H9 (cell line): ENCODE measurements around the gene NDUFB8. TPM values are rescaled to one million over a fixed set of nuclear protein-coding genes. Genes with fewer than 3 reads are reported as not detected.

Experiments used
- DNase-seq: peaks from one replicate; pipeline ENCODE4 v3.0.0-alpha.2; 2017
- H2AFZ ChIP-seq: one replicate; pipeline ENCODE4 v1.6.1; 2013; ENCODE audit warnings: mild to moderate bottlenecking, low read length, control low read depth, moderate library complexity
- H2AK5ac ChIP-seq: 2 replicates; pipeline ENCODE4 v1.6.1; 2013; ENCODE audit warnings: low read length, control low read depth, mixed read lengths; ENCODE audit not compliant: insufficient read length
- H2BK120ac ChIP-seq: one replicate; pipeline ENCODE4 v1.6.1; 2013; ENCODE audit warnings: low read depth, mild to moderate bottlenecking, low read length, control low read depth, inconsistent platforms; ENCODE audit not compliant: poor library complexity, severe bottlenecking
- H2BK12ac ChIP-seq: 2 replicates; pipeline ENCODE4 v1.6.1; 2013; ENCODE audit warnings: low read length, control low read depth, mixed read lengths, low read depth; ENCODE audit not compliant: insufficient read length
- H2BK15ac ChIP-seq: 2 replicates; pipeline ENCODE4 v1.6.1; 2013; ENCODE audit warnings: low read depth, low read length, control low read depth
- H2BK20ac ChIP-seq: one replicate; pipeline ENCODE4 v1.6.1; 2013; ENCODE audit warnings: low read depth, mild to moderate bottlenecking, low read length, control low read depth, inconsistent platforms; ENCODE audit not compliant: poor library complexity, severe bottlenecking
- H2BK5ac ChIP-seq: 2 replicates; pipeline ENCODE4 v1.6.1; 2013; ENCODE audit warnings: low read length, control low read depth, mixed read lengths; ENCODE audit not compliant: insufficient read length
- H3K14ac ChIP-seq: 2 replicates; pipeline ENCODE4 v1.6.1; 2013; ENCODE audit warnings: low read length, control low read depth; ENCODE audit not compliant: insufficient read depth
- H3K18ac ChIP-seq: 2 replicates; pipeline ENCODE4 v1.6.1; 2013; ENCODE audit warnings: low read depth, mild to moderate bottlenecking, mixed read lengths, low read length, control low read depth; ENCODE audit not compliant: insufficient read length
- H3K23ac ChIP-seq: 2 replicates; pipeline ENCODE4 v1.6.1; 2013; ENCODE audit warnings: low read length, control low read depth, mixed read lengths, low read depth; ENCODE audit not compliant: insufficient read length
- H3K23me2 ChIP-seq: 2 replicates; pipeline ENCODE4 v1.6.1; 2013; ENCODE audit warnings: low read depth, mild to moderate bottlenecking, mixed read lengths, low read length, control low read depth; ENCODE audit not compliant: insufficient read length, poor library complexity, severe bottlenecking
- H3K27ac ChIP-seq: 2 replicates; pipeline ENCODE4 v1.5.1; 2013; ENCODE audit warnings: low read length, control low read depth, mixed read lengths, low read depth; ENCODE audit not compliant: insufficient read length
- H3K27me3 ChIP-seq: 2 replicates; pipeline ENCODE4 v1.6.1; 2013; ENCODE audit warnings: low read length, control low read depth, inconsistent platforms; ENCODE audit not compliant: insufficient read depth
- H3K4ac ChIP-seq: 2 replicates; pipeline ENCODE4 v1.6.1; 2013; ENCODE audit warnings: low read depth, mild to moderate bottlenecking, control low read depth, inconsistent platforms, low read length, moderate library complexity
- H3K4me1 ChIP-seq: 2 replicates; pipeline ENCODE4 v1.6.1; 2013; ENCODE audit warnings: low read length, control low read depth, inconsistent platforms; ENCODE audit not compliant: insufficient read depth
- H3K4me2 ChIP-seq: 2 replicates; pipeline ENCODE4 v1.6.1; 2013; ENCODE audit warnings: low read length, control low read depth, mixed read lengths; ENCODE audit not compliant: insufficient read length, insufficient read depth
- H3K56ac ChIP-seq: 2 replicates; pipeline ENCODE4 v1.6.1; 2013; ENCODE audit warnings: low read depth, mild to moderate bottlenecking, mixed read lengths, low read length, control low read depth; ENCODE audit not compliant: insufficient read length
- H3K79me1 ChIP-seq: 2 replicates; pipeline ENCODE4 v1.6.1; 2013; ENCODE audit warnings: low read depth, mild to moderate bottlenecking, moderate library complexity, low read length, control low read depth, inconsistent platforms; ENCODE audit not compliant: insufficient read depth, poor library complexity, severe bottlenecking
- H3K79me2 ChIP-seq: 2 replicates; pipeline ENCODE4 v1.6.1; 2013; ENCODE audit warnings: low read length, control low read depth, inconsistent platforms; ENCODE audit not compliant: insufficient read depth
- H3K9ac ChIP-seq: 2 replicates; pipeline ENCODE4 v1.6.1; 2013; ENCODE audit warnings: low read length, control low read depth, mixed read lengths; ENCODE audit not compliant: insufficient read length; ENCODE audit errors: extremely low read depth
- H3K9me3 ChIP-seq: one replicate; pipeline ENCODE4 v1.6.1; 2013; ENCODE audit warnings: low read depth, low read length, inconsistent platforms; ENCODE audit not compliant: control insufficient read depth
- H3T11ph ChIP-seq: one replicate; pipeline ENCODE4 v1.6.1; 2013; ENCODE audit warnings: mild to moderate bottlenecking, low read length, control low read depth, inconsistent platforms
- H4K20me1 ChIP-seq: one replicate; pipeline ENCODE4 v1.6.1; 2013; ENCODE audit not compliant: control insufficient read depth, insufficient read length, insufficient read depth
- H4K5ac ChIP-seq: 2 replicates; pipeline ENCODE4 v1.6.1; 2013; ENCODE audit warnings: low read depth, mild to moderate bottlenecking, mixed read lengths, low read length, control low read depth; ENCODE audit not compliant: insufficient read length
- H4K8ac ChIP-seq: replicated peaks from 2 replicates; pipeline ENCODE4 v1.6.1; 2013; ENCODE audit warnings: low read length, control low read depth, mixed read lengths, low read depth; ENCODE audit not compliant: insufficient read length
- H4K91ac ChIP-seq: 2 replicates; pipeline ENCODE4 v1.6.1; 2013; ENCODE audit warnings: low read depth, mild to moderate bottlenecking, moderate library complexity, mixed read lengths, low read length, control low read depth; ENCODE audit not compliant: insufficient read length
- H3K27ac Mint-ChIP-seq, 3 experiments: 2 replicates in 2 of 3; 3 replicates in 1 of 3; pipeline ENCODE4 v1.8.0; 2020 to 2021; ENCODE audit warnings: mixed read lengths in 3 of 3, mild to moderate bottlenecking in 1 of 3, moderate library complexity in 1 of 3
- H3K27me3 Mint-ChIP-seq: 2 replicates; pipeline ENCODE4 v1.8.0; 2021; ENCODE audit warnings: low read depth, mild to moderate bottlenecking, moderate library complexity, mixed read lengths
- H3K36me3 Mint-ChIP-seq, 3 experiments: 2 replicates in 2 of 3; 3 replicates in 1 of 3; pipeline ENCODE4 v1.8.0; 2020 to 2021; ENCODE audit warnings: low read depth in 3 of 3, mixed read lengths in 3 of 3; ENCODE audit not compliant: insufficient read depth in 1 of 3
- H3K4me1 Mint-ChIP-seq, 2 experiments: 2 replicates each; pipeline ENCODE4 v1.8.0; 2020; ENCODE audit warnings: mixed read lengths in 2 of 2
- H3K4me3 Mint-ChIP-seq, 2 experiments: 2 replicates in 1 of 2; 3 replicates in 1 of 2; pipeline ENCODE4 v1.8.0; 2020 to 2021; ENCODE audit warnings: mild to moderate bottlenecking in 2 of 2, mixed read lengths in 2 of 2, moderate library complexity in 1 of 2
- H3K9me3 Mint-ChIP-seq, 2 experiments: 2 replicates in 1 of 2; 3 replicates in 1 of 2; pipeline ENCODE4 v1.8.0; 2020; ENCODE audit warnings: mild to moderate bottlenecking in 2 of 2, mixed read lengths in 2 of 2, moderate library complexity in 1 of 2
- CTCF ChIP-seq: fragments of 200-600 bp; sonication (generic); conservative IDR thresholded peaks from 3 replicates; pipeline ENCODE4 v1.8.0; 2021; ENCODE audit warnings: antibody characterized with exemption, mild to moderate bottlenecking
- WGBS: extraction: QIAGEN DNeasy Blood & Tissue Kit; methylation state at CpG from one replicate; pipeline ENCODE4 v1.1.7; 2013; ENCODE audit warnings: missing lambda C conversion rate, low lambda C conversion rate, mixed read lengths; ENCODE audit not compliant: insufficient read length; ENCODE audit errors: extremely low coverage; 5-methylcytosine and 5-hydroxymethylcytosine counted together
- total RNA-seq: library from RNA; stranded (reverse); gene quantifications from 2 replicates; pipeline ENCODE4 v1.2.1, GENCODE V29; 2021

NDUFB8 gene
- total RNA-seq, 1 experiment from 2014 or later = 205 TPM

- Histone ChIP-seq H4K5ac (no peak overlapping the region), H2BK20ac (no peak overlapping the region), H4K20me1 (no peaks in the 10 kb centered on the region), H2BK15ac (no peak overlapping the region), H3K4ac (no peak overlapping the region), H2BK12ac (no peak overlapping the region), H2BK5ac (no peak overlapping the region), H3K27ac (no peak overlapping the region), H3K14ac (no peak overlapping the region), H3K27me3 (peaks cover 51% of the 10 kb centered on the region), H3K9me3 (no peaks in the 10 kb centered on the region), H3K4me1 (peaks cover 7% of the 10 kb centered on the region), H3K4me2 (peak overlapping the region; percentile 67), H2AK5ac (no peak overlapping the region), H3K23ac (no peak overlapping the region), H3T11ph (no peak overlapping the region), H3K23me2 (peaks cover 8% of the 10 kb centered on the region), H3K79me2 (no peaks in the 10 kb centered on the region), H4K91ac (no peak overlapping the region), H2AFZ (no peak overlapping the region), H3K56ac (no peak overlapping the region), H3K79me1 (no peaks in the 10 kb centered on the region), H4K8ac (no peak overlapping the region), H2BK120ac (no peak overlapping the region), H3K18ac (no peak overlapping the region), H3K9ac (no peak overlapping the region)
- peaks cover 91% of the 10 kb centered on the region for H3K27me3 Mint-ChIP-seq
- no peaks in the 10 kb centered on the region; a peak in 1 of 7 replicates for H3K36me3 Mint-ChIP-seq
- no peak; the same call in 2 of the 3 replicates for TF ChIP-seq CTCF
- peak overlapping the region; percentile 57 to 80 for H3K4me3 Mint-ChIP-seq
- H3K27ac Mint-ChIP-seq = no peak overlapping the region
- 0 out of 5 replicates have a peak, but pooled peaks cover 0 to 3% of the 10 kb centered on the region in 2 experiments for H3K9me3 Mint-ChIP-seq
- peak; percentile 94 for DNase-seq
- WGBS = no CpG with 5 or more reads among the region's 19 CpGs
- peaks cover 41 to 44% of the 10 kb centered on the region in 2 experiments for H3K4me1 Mint-ChIP-seq
Observed at GRCh38 chr10:100481462-100482081, 48.1 kb downstream of the NDUFB8 start.
